ENCODE measurements around the gene KCNQ1.

KCNQ1 gene

DNA sequence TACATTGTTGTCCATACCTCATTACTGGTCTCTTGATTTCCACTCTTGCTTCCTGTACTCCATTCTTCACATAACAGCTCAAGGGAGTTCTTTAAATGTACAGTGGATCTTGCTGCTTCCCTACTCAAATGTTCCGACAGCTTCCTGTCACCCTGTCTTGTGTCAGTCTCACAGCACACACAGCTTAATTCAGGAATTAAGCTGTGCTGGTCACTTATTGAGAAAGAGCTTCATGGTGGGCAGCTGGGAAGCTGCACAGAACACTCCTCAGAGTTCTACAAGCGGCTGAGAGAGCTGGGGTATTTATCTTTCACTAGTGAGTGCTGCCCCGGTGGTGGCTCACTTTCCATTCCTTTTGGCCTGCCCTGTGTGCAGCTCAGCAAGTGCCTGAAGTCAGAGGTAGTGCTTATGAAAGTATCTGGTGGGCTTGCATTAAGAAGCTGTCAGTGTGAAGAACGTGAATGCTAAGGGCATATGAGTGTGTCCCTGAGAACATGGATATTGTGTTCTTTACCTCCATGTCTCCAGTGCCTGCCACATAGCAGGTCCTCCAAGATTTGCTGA, 206.3 kb downstream of the KCNQ1 start:
- no peak for DNase-seq (ENCODE audit: low spot score)

DNA sequence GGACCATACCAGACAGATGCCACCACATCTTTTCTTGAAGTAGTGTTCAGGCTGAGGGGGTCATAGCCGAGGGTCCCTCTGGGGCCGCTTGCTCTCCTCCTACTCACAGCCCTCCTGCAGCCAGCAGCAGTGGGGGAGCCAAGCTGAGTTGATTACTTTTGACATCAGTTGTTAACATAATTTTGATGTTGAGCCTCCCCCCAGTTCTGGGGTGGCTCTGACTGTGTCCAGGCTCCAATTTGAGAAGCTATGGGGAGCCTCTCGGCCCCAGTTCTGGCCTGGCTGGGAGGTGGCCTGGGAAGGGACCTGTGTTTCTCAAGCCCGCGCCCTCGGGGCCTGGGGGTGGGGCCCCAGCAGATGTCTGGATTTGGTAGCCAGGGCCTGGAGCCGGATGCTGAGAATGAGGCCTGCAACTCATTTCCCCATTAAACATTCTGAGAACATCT, 207.0 kb downstream of the KCNQ1 start:
- DNase-seq (ENCODE audit: low spot score): no peak

DNA sequence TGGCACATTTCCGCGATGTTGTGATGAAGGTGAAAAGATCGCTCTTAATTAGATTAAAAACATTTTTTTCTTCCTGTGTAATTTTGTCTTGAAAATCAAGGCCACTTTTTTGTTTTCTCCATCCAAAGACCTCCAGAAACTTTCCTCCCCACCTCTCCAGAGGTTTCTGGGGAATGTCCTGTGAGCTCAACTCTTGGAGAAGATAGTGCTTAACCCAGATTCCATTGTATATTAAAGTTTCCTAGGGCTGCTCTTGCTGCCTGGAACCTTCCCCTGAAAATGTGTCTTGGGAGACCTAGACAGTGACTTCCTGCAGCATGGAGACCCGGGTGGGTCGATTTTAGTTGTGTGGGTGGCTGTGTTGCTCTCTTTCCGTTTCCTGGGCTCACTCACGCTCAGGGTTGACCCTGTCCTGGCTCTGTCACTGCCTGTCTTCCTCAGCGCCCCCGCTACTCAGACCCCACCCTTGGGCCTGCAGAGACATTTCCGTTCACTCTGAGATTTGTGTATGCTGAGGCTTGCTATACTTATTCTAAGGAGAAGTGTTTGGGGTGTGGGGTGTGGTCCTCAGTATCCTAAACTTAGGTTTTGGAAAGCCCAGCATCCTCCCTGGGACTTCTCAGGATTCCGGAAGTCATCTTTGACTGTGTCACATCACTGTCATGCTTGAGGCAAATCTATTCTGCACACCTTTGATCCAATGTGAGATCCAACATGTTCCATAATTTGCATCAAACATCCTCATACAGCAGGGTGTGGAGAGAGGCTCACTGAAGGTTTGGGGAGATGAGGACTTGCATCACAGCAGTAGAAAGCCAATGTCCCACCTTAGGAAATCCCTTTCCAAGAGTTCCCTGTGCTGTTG, 207.8 kb downstream of the KCNQ1 start:
- no peak for DNase-seq (ENCODE audit: low spot score)

DNA sequence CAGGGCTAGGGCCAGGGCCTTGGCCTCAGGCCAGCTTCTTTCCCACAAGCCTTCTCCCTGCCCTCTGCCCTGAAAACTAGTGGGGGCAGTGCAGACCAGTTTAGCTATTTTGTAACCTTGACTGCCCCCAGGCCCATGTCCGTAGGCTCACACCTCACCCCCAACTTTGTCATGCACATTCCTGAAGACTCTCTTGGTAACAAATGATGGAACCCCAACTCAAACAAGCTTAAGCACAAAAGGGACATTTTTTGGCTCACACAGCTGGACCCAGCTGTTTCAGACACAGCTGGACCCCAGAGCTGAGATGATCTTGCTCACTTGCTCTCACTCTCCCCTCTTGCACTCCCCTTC, 208.4 kb downstream of the KCNQ1 start:
- no peak for DNase-seq (ENCODE audit: low spot score)

DNA sequence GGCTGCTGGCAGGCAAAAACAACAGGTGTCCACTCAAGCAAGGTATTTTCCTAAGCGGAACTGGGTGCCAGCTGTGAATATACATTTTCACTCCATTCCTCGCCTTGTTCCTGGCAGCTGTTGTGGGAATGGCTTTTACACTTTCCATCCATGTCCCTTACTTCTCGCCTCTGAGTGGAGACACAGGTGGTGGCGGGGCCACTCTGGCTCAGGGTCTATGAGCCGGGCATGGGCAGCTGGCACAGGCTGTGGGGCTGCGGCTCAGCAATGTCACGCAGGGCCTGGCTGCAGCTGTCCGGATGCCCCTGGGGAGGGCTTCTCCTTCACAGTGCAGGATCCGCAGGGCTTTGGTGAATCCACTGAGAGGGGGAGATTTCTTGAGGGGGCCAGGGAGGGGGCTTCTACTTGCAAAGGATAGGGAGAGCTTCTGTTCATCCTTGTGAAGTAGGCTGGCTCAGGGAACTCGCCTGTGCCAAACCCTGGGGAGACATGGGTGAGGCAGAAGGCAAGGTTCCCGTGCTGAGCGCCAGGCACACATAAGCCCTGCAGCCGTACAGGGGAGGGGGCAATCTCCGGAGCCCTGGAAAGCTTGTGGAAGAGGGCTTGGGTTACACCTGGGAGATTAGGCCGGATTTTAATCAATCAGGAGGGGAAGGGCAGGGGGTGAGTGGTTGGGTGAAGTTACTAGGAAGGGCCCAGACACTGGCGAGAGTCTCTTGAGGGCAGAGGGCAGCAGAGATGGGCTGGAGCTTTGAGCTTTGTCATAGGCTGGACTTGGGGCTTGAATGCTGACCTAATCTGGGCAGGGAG, 209.3 kb downstream of the KCNQ1 start:
- no peak for DNase-seq (ENCODE audit: low spot score)

GRCh38 chr11:2655016-2655719, 210.4 kb downstream of the KCNQ1 start:
- DNase-seq (ENCODE audit: low spot score): no peak

DNA sequence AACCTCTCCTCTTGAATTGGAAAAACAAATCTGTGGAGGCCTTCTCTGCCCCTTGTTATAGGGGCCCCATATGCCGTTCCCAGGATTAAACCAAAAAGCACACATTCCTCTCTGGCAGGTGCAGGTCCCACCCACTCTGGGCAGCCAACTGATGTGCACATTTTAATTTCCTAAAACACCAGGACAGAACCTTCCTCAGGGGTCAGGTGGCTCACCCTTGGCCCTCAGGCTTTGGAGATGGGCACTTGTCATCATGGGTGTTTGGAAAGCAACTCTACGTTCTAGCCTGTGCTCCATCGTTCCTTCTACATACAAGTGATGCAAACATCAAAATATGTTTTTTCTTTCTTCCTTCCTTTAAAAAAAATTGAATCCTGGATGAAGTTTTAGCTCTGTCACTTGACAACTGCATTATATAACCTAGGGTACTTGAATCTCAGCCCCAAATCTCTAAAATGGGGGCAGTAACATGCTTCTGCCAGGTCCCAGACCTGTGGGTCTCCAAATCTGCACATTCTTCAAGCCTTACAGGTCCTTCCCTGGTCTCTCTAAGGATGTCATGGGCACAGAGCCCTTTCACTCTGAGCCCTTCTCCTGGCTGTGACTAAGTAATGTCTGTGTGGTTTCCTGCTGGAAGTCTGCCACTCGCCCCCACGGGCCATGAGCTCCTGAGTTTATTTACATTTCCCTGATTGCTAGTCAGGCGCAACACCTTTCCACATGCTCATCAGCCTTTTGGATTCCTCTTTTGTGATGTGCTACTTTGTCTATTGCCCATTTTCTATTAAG, 211.2 kb downstream of the KCNQ1 start:
- DNase-seq (ENCODE audit: low spot score): no peak

GRCh38 chr11:2656859-2657258, 212.1 kb downstream of the KCNQ1 start:
- DNase-seq (ENCODE audit: low spot score): no peak

DNA sequence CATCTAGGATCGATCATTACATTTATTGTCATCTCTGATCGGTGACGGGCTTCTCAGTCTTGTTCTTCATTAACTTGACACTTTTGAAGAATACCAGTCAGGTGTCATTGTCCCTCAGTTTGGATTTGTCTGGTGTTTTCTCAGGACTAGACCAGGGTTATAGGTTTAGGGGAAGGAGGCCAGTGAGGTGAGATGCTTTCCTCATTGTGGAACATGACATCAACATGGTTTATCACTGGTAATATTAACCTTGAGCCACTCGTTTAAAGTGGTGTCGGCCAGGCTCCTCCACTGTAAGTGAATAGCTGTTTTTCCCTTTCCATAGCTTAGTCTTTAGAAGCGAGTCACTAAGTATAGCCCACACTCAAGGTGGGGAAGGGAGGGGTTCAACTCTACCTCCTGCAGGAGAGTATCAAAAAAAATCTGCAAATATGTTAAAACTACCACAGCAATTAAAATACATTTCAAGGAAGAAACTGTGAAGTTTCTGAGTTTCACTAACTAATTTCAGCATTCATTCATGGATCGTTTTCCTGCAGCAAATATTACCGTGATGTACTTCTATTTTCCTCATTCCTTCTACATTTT, 213.0 kb downstream of the KCNQ1 start:
- no peak for DNase-seq (ENCODE audit: low spot score)

- no peak for DNase-seq (ENCODE audit: low spot score)
Measured at GRCh38 chr11:2660357-2660939, 215.6 kb downstream of the KCNQ1 start.

- no peak for DNase-seq (ENCODE audit: low spot score)
Measured at GRCh38 chr11:2661173-2662023, 216.6 kb downstream of the KCNQ1 start.

- DNase-seq (ENCODE audit: low spot score): no peak
Measured at GRCh38 chr11:2662024-2662312, 217.2 kb downstream of the KCNQ1 start.

GRCh38 chr11:2662430-2663299, 217.9 kb downstream of the KCNQ1 start:
- DNase-seq (ENCODE audit: low spot score): no peak

GRCh38 chr11:2663506-2663905, 218.7 kb downstream of the KCNQ1 start:
- DNase-seq (ENCODE audit: low spot score): no peak

GRCh38 chr11:2663915-2664314, 219.1 kb downstream of the KCNQ1 start:
- no peak for DNase-seq (ENCODE audit: low spot score)

DNA sequence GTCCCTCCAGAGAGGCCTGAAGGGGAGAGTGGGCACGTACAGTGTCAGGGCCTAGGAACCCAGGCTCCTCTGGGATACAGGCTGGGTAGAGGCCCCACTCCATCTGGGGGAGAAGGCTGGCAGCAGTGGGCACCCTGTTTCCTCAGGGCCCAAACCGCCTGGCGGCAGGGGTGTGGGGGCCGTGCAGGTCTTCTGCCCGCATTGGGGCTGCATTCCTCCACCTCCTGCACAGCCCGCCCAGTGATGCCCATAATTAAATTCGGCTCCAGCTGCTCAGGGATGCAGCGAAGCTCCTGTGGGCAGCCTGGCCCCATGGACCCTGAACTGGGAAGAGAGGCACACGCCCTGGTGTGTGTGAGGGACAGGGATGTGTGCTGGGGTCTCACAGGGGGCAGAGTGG, 219.6 kb downstream of the KCNQ1 start:
- DNase-seq (ENCODE audit: low spot score): no peak

- no peak for DNase-seq (ENCODE audit: low spot score)
Measured at GRCh38 chr11:2664791-2665525, 220.2 kb downstream of the KCNQ1 start.

All from CD4-positive, alpha-beta T cell treated with Interleukin-15 for 4 hours (primary cell).